Measurements from ENCODE around the gene TPPP2.

TPPP2 gene

DNA sequence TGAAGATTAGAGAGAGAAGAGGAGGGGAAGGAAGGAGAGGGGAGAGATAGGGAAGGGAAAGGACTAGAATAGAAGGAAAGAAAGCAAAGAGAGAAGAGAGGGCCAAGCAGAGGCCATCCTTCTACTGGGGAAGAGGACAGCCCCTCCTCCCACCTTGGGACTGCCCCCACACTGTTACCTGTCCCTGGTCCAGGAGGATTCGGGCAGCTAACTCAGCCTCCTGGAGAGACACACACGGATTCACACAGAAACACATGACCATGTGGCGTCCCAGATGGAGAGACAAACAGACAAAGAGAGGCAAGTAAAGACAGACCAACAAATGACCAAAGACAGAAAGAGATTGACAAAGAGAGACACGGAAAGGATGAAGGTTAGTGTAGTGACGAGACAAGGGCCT, 7.3 kb upstream of the TPPP2 start:
- no peak for TF ChIP-seq ZNF341 (tag by site-specific recombination; IDR thresholded peaks at IDR 0.05; ENCODE audit: low read depth)
- no peak for TF ChIP-seq YY1 (tag by site-specific recombination; IDR thresholded peaks at IDR 0.05)
- TF ChIP-seq ZNF24 (tag by site-specific recombination; IDR thresholded peaks at IDR 0.05) = no peak
- no peak for TF ChIP-seq ZNF354C (tag by site-specific recombination; IDR thresholded peaks at IDR 0.05; ENCODE audit: borderline replicate concordance, low read depth)
- TF ChIP-seq, protein P1, sequence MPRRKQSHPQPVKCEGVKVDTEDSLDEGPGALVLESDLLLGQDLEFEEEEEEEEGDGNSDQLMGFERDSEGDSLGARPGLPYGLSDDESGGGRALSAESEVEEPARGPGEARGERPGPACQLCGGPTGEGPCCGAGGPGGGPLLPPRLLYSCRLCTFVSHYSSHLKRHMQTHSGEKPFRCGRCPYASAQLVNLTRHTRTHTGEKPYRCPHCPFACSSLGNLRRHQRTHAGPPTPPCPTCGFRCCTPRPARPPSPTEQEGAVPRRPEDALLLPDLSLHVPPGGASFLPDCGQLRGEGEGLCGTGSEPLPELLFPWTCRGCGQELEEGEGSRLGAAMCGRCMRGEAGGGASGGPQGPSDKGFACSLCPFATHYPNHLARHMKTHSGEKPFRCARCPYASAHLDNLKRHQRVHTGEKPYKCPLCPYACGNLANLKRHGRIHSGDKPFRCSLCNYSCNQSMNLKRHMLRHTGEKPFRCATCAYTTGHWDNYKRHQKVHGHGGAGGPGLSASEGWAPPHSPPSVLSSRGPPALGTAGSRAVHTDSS (tag by site-specific recombination; IDR thresholded peaks at IDR 0.05) = no peak
- TF ChIP-seq, protein P2, sequence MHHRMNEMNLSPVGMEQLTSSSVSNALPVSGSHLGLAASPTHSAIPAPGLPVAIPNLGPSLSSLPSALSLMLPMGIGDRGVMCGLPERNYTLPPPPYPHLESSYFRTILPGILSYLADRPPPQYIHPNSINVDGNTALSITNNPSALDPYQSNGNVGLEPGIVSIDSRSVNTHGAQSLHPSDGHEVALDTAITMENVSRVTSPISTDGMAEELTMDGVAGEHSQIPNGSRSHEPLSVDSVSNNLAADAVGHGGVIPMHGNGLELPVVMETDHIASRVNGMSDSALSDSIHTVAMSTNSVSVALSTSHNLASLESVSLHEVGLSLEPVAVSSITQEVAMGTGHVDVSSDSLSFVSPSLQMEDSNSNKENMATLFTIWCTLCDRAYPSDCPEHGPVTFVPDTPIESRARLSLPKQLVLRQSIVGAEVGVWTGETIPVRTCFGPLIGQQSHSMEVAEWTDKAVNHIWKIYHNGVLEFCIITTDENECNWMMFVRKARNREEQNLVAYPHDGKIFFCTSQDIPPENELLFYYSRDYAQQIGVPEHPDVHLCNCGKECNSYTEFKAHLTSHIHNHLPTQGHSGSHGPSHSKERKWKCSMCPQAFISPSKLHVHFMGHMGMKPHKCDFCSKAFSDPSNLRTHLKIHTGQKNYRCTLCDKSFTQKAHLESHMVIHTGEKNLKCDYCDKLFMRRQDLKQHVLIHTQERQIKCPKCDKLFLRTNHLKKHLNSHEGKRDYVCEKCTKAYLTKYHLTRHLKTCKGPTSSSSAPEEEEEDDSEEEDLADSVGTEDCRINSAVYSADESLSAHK (tag by site-specific recombination; IDR thresholded peaks at IDR 0.05) = no peak
- TF ChIP-seq SP3 (tag by site-specific recombination; IDR thresholded peaks at IDR 0.05) = no peak
- TF ChIP-seq ZNF600 (tag by site-specific recombination; IDR thresholded peaks at IDR 0.05) = no peak
- H3K4me3 ChIP-seq (ENCODE audit: low read depth, low read length) = no peak overlapping the region
- CTCF ChIA-PET = interaction anchor here (0.6 to 1.6 kb wide), 5 partner anchors 8 to 153 kb away, joined by 3 to 6 read pairs (median 4); no protein-coding TSS in a partner anchor

DNA sequence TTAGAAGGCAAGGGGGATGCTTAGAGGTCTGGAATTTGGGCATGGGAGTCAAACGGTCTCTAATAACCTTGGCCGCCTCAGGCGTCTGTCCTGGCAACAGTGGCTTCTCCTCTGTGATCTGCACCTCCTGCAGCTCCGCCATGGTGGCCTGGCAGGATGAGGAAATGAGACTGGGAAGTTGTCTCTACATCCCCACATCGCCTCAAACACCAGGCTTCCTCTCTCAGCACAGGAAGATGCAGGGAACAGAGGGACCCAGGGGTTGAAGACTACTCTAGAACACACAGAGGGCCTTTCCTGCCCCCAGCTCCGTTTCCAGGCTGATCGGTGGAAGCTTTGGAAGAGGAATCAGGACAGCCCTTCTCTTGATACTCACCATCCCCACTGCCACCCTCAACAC, 6.8 kb upstream of the TPPP2 start:
- Histone ChIP-seq H3K9me3 (ENCODE audit: control insufficient read depth, insufficient read depth, low read depth, low read length) (no peaks in the 10 kb centered on the region), H3K27ac (ENCODE audit: extremely low read depth, low read depth, low read length) (no peak overlapping the region), H3K4me1 (ENCODE audit: control insufficient read depth, insufficient read depth, low read length) (peaks cover 10% of the 10 kb centered on the region; the same call in 1 of the 2 replicates), H3K4me3 (ENCODE audit: low read depth, low read length) (no peak overlapping the region), H3K36me3 (ENCODE audit: control insufficient read depth in 2 of 2, insufficient read depth in 1 of 2, low read length in 2 of 2) (peaks cover 0 to 38% of the 10 kb centered on the region in 2 experiments; a peak in 2 of 3 replicates)
- TF ChIP-seq ZNF473 (tag by site-specific recombination; IDR thresholded peaks at IDR 0.05) = no peak
- ChIA-PET POLR2A (no interaction called here), CTCF (interaction anchor here (0.6 to 1.7 kb wide), 8 partner anchors 9 to 154 kb away, joined by 3 to 6 read pairs (median 4); no protein-coding TSS in a partner anchor)

More for the DNA sequence above, 7.3 kb upstream of the TPPP2 start:
- Histone ChIP-seq H3K36me3 (ENCODE audit: control insufficient read depth in 2 of 2, insufficient read depth in 1 of 2, low read length in 2 of 2) (peaks cover 0 to 43% of the 10 kb centered on the region in 2 experiments; a peak in 2 of 3 replicates), H3K4me1 (ENCODE audit: control insufficient read depth, insufficient read depth, low read length) (peaks cover 10% of the 10 kb centered on the region; the same call in 1 of the 2 replicates), H3K27ac (ENCODE audit: extremely low read depth, low read depth, low read length) (no peak overlapping the region), H3K9me3 (ENCODE audit: control insufficient read depth, insufficient read depth, low read depth, low read length) (no peaks in the 10 kb centered on the region)
- POLR2A ChIA-PET = no interaction called here

DNA sequence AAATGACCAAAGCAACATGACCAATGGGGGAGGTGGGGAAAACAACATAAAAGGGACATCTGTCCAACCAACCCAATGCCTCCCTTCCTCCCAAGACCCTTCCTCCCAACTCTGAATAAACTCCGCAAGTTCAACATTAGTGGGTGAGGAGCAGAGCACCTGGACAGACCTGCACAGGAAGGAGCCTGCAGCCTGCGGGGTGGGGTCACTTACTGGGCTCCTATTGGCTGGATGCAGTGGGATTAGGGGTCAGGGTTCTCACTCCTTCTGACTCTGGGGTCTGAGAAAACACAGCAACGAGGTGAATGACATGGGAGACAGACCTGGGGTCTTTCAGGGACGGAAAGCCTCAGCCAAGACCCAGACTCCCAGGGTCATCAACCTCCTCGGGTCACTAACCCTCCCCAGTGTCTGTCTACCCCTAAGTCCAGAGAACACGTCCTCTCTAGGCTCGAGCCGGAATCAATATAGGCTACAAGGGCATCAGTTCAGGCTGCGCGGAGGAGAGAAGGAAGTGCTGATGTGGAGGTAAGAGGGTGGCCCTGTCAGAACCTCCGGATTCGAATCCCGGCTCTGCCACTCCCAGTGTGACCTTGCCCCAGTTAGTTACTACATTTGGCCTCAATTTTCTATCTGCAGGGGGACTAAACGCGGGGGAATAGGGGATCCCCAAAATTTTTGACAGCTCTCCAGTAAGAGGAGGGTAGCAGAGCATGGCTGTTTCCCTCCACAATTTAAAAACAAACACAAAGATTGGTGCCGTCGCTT, 6.0 kb upstream of the TPPP2 start:
- Histone ChIP-seq H3K36me3 (ENCODE audit: control insufficient read depth in 2 of 2, insufficient read depth in 1 of 2, low read length in 2 of 2) (peaks cover 0 to 30% of the 10 kb centered on the region in 2 experiments; a peak in 2 of 3 replicates), H3K4me3 (ENCODE audit: low read depth, low read length) (peak overlapping the region; percentile 69), H3K9me3 (ENCODE audit: control insufficient read depth, insufficient read depth, low read depth, low read length) (no peaks in the 10 kb centered on the region), H3K27ac (ENCODE audit: extremely low read depth, low read depth, low read length) (peak overlapping the region; percentile 74; the same call in 1 of the 2 replicates), H3K4me1 (ENCODE audit: control insufficient read depth, insufficient read depth, low read length) (peaks cover 10% of the 10 kb centered on the region; the same call in 1 of the 2 replicates)
- ChIA-PET POLR2A (interaction anchor here (1.0 kb wide), 1 partner anchor 9 kb away, joined by 5 read pairs; no protein-coding TSS in a partner anchor), CTCF (interaction anchor here (0.8 to 1.7 kb wide), 6 partner anchors 10 to 81 kb away, joined by 3 to 6 read pairs (median 4); no protein-coding TSS in a partner anchor)
- TF ChIP-seq ZFP3 (tag by site-specific recombination; IDR thresholded peaks at IDR 0.05; ENCODE audit: low read depth) (no peak), ZNF792 (tag by site-specific recombination; IDR thresholded peaks at IDR 0.05) (no peak), ZNF433 (tag by site-specific recombination; IDR thresholded peaks at IDR 0.05; ENCODE audit: low read depth) (no peak), YY1 (tag by site-specific recombination; IDR thresholded peaks at IDR 0.05) (no peak), ZNF544 (tag by site-specific recombination; IDR thresholded peaks at IDR 0.05) (no peak), MEIS1 (CRISPR knock-in tag; IDR thresholded peaks at IDR 0.05; ENCODE audit: borderline replicate concordance) (no peak), ZNF707 (tag by site-specific recombination; IDR thresholded peaks at IDR 0.05) (no peak), ZNF623 (tag by site-specific recombination; IDR thresholded peaks at IDR 0.05) (no peak), ZNF354C (tag by site-specific recombination; IDR thresholded peaks at IDR 0.05; ENCODE audit: borderline replicate concordance, low read depth) (no peak), ZNF548 (tag by site-specific recombination; IDR thresholded peaks at IDR 0.05) (no peak), RBAK (tag by site-specific recombination; IDR thresholded peaks at IDR 0.05) (no peak), KLF7 (tag by site-specific recombination; IDR thresholded peaks at IDR 0.05; ENCODE audit: borderline replicate concordance) (no peak), ZNF202 (tag by site-specific recombination; IDR thresholded peaks at IDR 0.05; ENCODE audit: borderline replicate concordance) (no peak)
- TF ChIP-seq, protein P3, sequence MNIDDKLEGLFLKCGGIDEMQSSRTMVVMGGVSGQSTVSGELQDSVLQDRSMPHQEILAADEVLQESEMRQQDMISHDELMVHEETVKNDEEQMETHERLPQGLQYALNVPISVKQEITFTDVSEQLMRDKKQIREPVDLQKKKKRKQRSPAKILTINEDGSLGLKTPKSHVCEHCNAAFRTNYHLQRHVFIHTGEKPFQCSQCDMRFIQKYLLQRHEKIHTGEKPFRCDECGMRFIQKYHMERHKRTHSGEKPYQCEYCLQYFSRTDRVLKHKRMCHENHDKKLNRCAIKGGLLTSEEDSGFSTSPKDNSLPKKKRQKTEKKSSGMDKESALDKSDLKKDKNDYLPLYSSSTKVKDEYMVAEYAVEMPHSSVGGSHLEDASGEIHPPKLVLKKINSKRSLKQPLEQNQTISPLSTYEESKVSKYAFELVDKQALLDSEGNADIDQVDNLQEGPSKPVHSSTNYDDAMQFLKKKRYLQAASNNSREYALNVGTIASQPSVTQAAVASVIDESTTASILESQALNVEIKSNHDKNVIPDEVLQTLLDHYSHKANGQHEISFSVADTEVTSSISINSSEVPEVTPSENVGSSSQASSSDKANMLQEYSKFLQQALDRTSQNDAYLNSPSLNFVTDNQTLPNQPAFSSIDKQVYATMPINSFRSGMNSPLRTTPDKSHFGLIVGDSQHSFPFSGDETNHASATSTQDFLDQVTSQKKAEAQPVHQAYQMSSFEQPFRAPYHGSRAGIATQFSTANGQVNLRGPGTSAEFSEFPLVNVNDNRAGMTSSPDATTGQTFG (tag by site-specific recombination; IDR thresholded peaks at IDR 0.05; ENCODE audit: borderline replicate concordance) = no peak
